ENCODE measurements around the gene C11orf98. TPM values are rescaled to one million over a fixed set of nuclear protein-coding genes. Genes with fewer than 3 reads are reported as not detected.

C11orf98 gene
- total and polyA plus RNA-seq, 2 donors (not counting 3 experiments of a cell fraction or from before 2014, with no cell fraction given): 39.5 to 61.0 TPM

GRCh38 chr11:62712861-62713260 is 47.9 kb upstream of the C11orf98 start:
- Histone ChIP-seq H3K36me3 (ENCODE audit: control insufficient read depth in 2 of 2, extremely low read depth in 1 of 2, insufficient read depth in 2 of 2, low read length in 2 of 2) (peaks cover 31 to 35% of the 10 kb centered on the region in 2 experiments), H3K4me3 (replicated peaks in 1 of 3; ENCODE audit: insufficient read depth in 1 of 3, low read depth in 1 of 3, low read length in 3 of 3) (no peak overlapping the region), H3K27me3 (ENCODE audit: control insufficient read depth in 2 of 2, insufficient read depth in 2 of 2, low read length in 2 of 2) (no peaks in the 10 kb centered on the region), H3K79me2 (ENCODE audit: control insufficient read depth, insufficient read depth, low read length) (peaks cover 16% of the 10 kb centered on the region), H3K9me1 (replicated peaks; ENCODE audit: control insufficient read depth, extremely low read depth, insufficient read depth, low read length) (no peaks in the 10 kb centered on the region), H2AFZ (ENCODE audit: low read depth, low read length) (no peak overlapping the region), H3K27ac (ENCODE audit: insufficient read depth, low read depth, low read length) (no peak overlapping the region), H4K20me1 (replicated peaks; ENCODE audit: control insufficient read depth, extremely low read depth, insufficient read depth, low read length) (no peaks in the 10 kb centered on the region), H3K4me2 (ENCODE audit: insufficient read depth, low read length) (no peak overlapping the region), H3K9ac (replicated peaks; ENCODE audit: extremely low read depth, insufficient read depth, low read length) (no peak overlapping the region), H3K4me1 (ENCODE audit: control insufficient read depth, extremely low read depth, insufficient read depth, low read length) (peaks cover 12% of the 10 kb centered on the region), H3K9me3 (replicated peaks; ENCODE audit: control insufficient read depth, insufficient read depth, low read length) (no peaks in the 10 kb centered on the region)
- TF ChIP-seq CTCF (IDR thresholded peaks at IDR 0.05; ENCODE audit: extremely low read depth in 1 of 2, insufficient read depth in 1 of 2, low read depth in 1 of 2, low read length in 2 of 2): no peak
- no peak for TF ChIP-seq POLR2AphosphoS5 (IDR thresholded peaks at IDR 0.05; ENCODE audit: insufficient read depth, low read depth, low read length)
- no peak for TF ChIP-seq FOS (IDR thresholded peaks at IDR 0.05; ENCODE audit: borderline replicate concordance, insufficient read depth, low read length)
- TF ChIP-seq JUN (IDR thresholded peaks at IDR 0.05; ENCODE audit: borderline replicate concordance, insufficient read depth, insufficient read length, low read depth): no peak
- no peak for TF ChIP-seq MYC (IDR thresholded peaks at IDR 0.05; ENCODE audit: low read depth, low read length)
- peak; percentile 46 for FAIRE-seq
- ChIA-PET POLR2A (interaction anchor here (1.0 kb wide), 1 partner anchor 14 kb away, joined by 4 read pairs; the partner anchor contains the start of gene HNRNPUL2), CTCF (interaction anchor here (0.7 to 1.2 kb wide), 2 partner anchors 11 to 288 kb away, joined by 3 read pairs; no protein-coding TSS in a partner anchor)
- dilution Hi-C loops (cut with MboI; ENCODE audit: extremely low pct_ligation_motif_present, low sequenced_read_pairs) (no loop called here), intact Hi-C loops (cut with micrococcal nuclease) (no loop called here)
- no peak for DNase-seq (ENCODE audit: low read depth, low spot score)
- BruUV-seq (replicated peaks): TSS peak; percentile 21

Data from endothelial cell of umbilical vein (primary cell).